ENCODE data around the gene VPS54. TPM values are rescaled to one million over a fixed set of nuclear protein-coding genes. Genes with fewer than 3 reads are reported as not detected.
"Not testable (repeated sequence)": the region's sequence is repeated elsewhere in the genome, so short reads cannot be mapped to it uniquely, and the experiment has no call there.

The VPS54 gene
- total RNA-seq, 1 donor from 2014 or later = 14.9 TPM

GRCh38 chr2:63983986-63984605 is 35.1 kb downstream of the VPS54 start:
- peaks cover 24% of the 10 kb centered on the region for H3K4me1 Mint-ChIP-seq (ENCODE audit: low read depth)
- no peak overlapping the region for H3K27ac Mint-ChIP-seq
- intact Hi-C loops (cut with micrococcal nuclease) = no loop called here

GRCh38 chr2:63982335-63982734 is 36.9 kb downstream of the VPS54 start:
- DNase-seq (ENCODE audit: low spot score) = no peak
- no peak overlapping the region for H3K27ac Mint-ChIP-seq
- peaks cover 27% of the 10 kb centered on the region for H3K4me1 Mint-ChIP-seq (ENCODE audit: low read depth)
- no peaks in the 10 kb centered on the region for H3K27me3 Mint-ChIP-seq (ENCODE audit: insufficient read depth)
- H3K36me3 Mint-ChIP-seq (ENCODE audit: low read depth) = peaks cover 28% of the 10 kb centered on the region
- no peak overlapping the region for H3K4me3 Mint-ChIP-seq
- intact Hi-C loops (cut with micrococcal nuclease) = no loop called here
- H3K9me3 Mint-ChIP-seq = no peaks in the 10 kb centered on the region

More at GRCh38 chr2:63983986-63984605, 35.1 kb downstream of the VPS54 start:
- Mint-ChIP-seq H3K9me3 (no peaks in the 10 kb centered on the region), H3K27me3 (ENCODE audit: insufficient read depth) (no peaks in the 10 kb centered on the region), H3K36me3 (ENCODE audit: low read depth) (peaks cover 22% of the 10 kb centered on the region), H3K4me3 (no peak overlapping the region)
- no peak for DNase-seq (ENCODE audit: low spot score)

- Mint-ChIP-seq H3K4me3 (no peak overlapping the region), H3K27ac (no peak overlapping the region), H3K27me3 (ENCODE audit: insufficient read depth) (no peaks in the 10 kb centered on the region), H3K4me1 (ENCODE audit: low read depth) (peaks cover 31% of the 10 kb centered on the region), H3K9me3 (no peaks in the 10 kb centered on the region), H3K36me3 (ENCODE audit: low read depth) (peaks cover 29% of the 10 kb centered on the region)
- intact Hi-C loops (cut with micrococcal nuclease) = no loop called here
- DNase-seq (ENCODE audit: low spot score) = no peak
Observed at GRCh38 chr2:63981702-63982103, 37.5 kb downstream of the VPS54 start.

- peaks cover 27% of the 10 kb centered on the region for H3K36me3 Mint-ChIP-seq (ENCODE audit: low read depth)
- no peaks in the 10 kb centered on the region for H3K9me3 Mint-ChIP-seq
- no peak overlapping the region for H3K4me3 Mint-ChIP-seq
- intact Hi-C loops (cut with micrococcal nuclease) = no loop called here
- peaks cover 26% of the 10 kb centered on the region for H3K4me1 Mint-ChIP-seq (ENCODE audit: low read depth)
- no peak for DNase-seq (ENCODE audit: low spot score)
- no peak overlapping the region for H3K27ac Mint-ChIP-seq
- H3K27me3 Mint-ChIP-seq (ENCODE audit: insufficient read depth) = no peaks in the 10 kb centered on the region
Observed at GRCh38 chr2:63980794-63981193, 38.4 kb downstream of the VPS54 start.

GRCh38 chr2:63977904-63978303 is 41.3 kb downstream of the VPS54 start:
- intact Hi-C loops (cut with micrococcal nuclease) = loop anchor here (2.0 to 5.0 kb wide), 3 partner anchors 41 to 234 kb away; partner anchors contain the start of gene VPS54
- H3K27me3 Mint-ChIP-seq (ENCODE audit: insufficient read depth) = no peaks in the 10 kb centered on the region
- H3K9me3 Mint-ChIP-seq = no peaks in the 10 kb centered on the region
- peak; percentile 23 for DNase-seq (ENCODE audit: low spot score)
- peak overlapping the region; percentile 77 for H3K27ac Mint-ChIP-seq
- H3K36me3 Mint-ChIP-seq (ENCODE audit: low read depth) = peaks cover 41% of the 10 kb centered on the region
- peak overlapping the region; percentile 37 for H3K4me3 Mint-ChIP-seq
- peaks cover 13% of the 10 kb centered on the region for H3K4me1 Mint-ChIP-seq (ENCODE audit: low read depth)

- H3K9me3 Mint-ChIP-seq = no peaks in the 10 kb centered on the region
- no peak overlapping the region for H3K4me3 Mint-ChIP-seq
- no peak for DNase-seq (ENCODE audit: low spot score)
- H3K27me3 Mint-ChIP-seq (ENCODE audit: insufficient read depth) = no peaks in the 10 kb centered on the region
- peaks cover 35% of the 10 kb centered on the region for H3K36me3 Mint-ChIP-seq (ENCODE audit: low read depth)
- intact Hi-C loops (cut with micrococcal nuclease) = loop anchor here (2.0 to 5.0 kb wide), 3 partner anchors 43 to 236 kb away; partner anchors contain the start of gene VPS54
- H3K4me1 Mint-ChIP-seq (ENCODE audit: low read depth) = peaks cover 13% of the 10 kb centered on the region
- no peak overlapping the region for H3K27ac Mint-ChIP-seq
Observed at GRCh38 chr2:63976125-63976510, 43.1 kb downstream of the VPS54 start.

GRCh38 chr2:63975437-63976124 is 43.6 kb downstream of the VPS54 start:
- H3K36me3 Mint-ChIP-seq (ENCODE audit: low read depth) = peaks cover 35% of the 10 kb centered on the region

GRCh38 chr2:63975036-63975435 is 44.2 kb downstream of the VPS54 start:
- Mint-ChIP-seq H3K4me1 (ENCODE audit: low read depth) (peaks cover 13% of the 10 kb centered on the region), H3K36me3 (ENCODE audit: low read depth) (peaks cover 30% of the 10 kb centered on the region)
- H3K4me3 Mint-ChIP-seq; H3K9me3 Mint-ChIP-seq; DNase-seq (ENCODE audit: low spot score); H3K27ac Mint-ChIP-seq; H3K27me3 Mint-ChIP-seq (ENCODE audit: insufficient read depth): not testable (repeated sequence)
- intact Hi-C loops (cut with micrococcal nuclease) = loop anchor here (5.0 kb wide), 2 partner anchors 62 to 237 kb away; no protein-coding TSS in a partner anchor

More at GRCh38 chr2:63975437-63976124, 43.6 kb downstream of the VPS54 start:
- H3K27ac Mint-ChIP-seq = no peak overlapping the region
- H3K4me1 Mint-ChIP-seq (ENCODE audit: low read depth) = peaks cover 13% of the 10 kb centered on the region
- no peaks in the 10 kb centered on the region for H3K27me3 Mint-ChIP-seq (ENCODE audit: insufficient read depth)
- no peaks in the 10 kb centered on the region for H3K9me3 Mint-ChIP-seq
- no peak for DNase-seq (ENCODE audit: low spot score)
- H3K4me3 Mint-ChIP-seq = no peak overlapping the region
- intact Hi-C loops (cut with micrococcal nuclease) = loop anchor here (2.0 to 5.0 kb wide), 3 partner anchors 43 to 237 kb away; partner anchors contain the start of gene VPS54

- no peak overlapping the region for H3K27ac Mint-ChIP-seq
- H3K4me1 Mint-ChIP-seq (ENCODE audit: low read depth) = no peaks in the 10 kb centered on the region
- no peak for DNase-seq (ENCODE audit: low spot score)
- peaks cover 25% of the 10 kb centered on the region for H3K36me3 Mint-ChIP-seq (ENCODE audit: low read depth)
- H3K9me3 Mint-ChIP-seq = no peaks in the 10 kb centered on the region
- no peak overlapping the region for H3K4me3 Mint-ChIP-seq
- intact Hi-C loops (cut with micrococcal nuclease) = no loop called here
- H3K27me3 Mint-ChIP-seq (ENCODE audit: insufficient read depth) = no peaks in the 10 kb centered on the region
Observed at GRCh38 chr2:63962186-63962585, 57.0 kb downstream of the VPS54 start.

- intact Hi-C loops (cut with micrococcal nuclease) = no loop called here
- DNase-seq (ENCODE audit: low spot score) = no peak
- Mint-ChIP-seq H3K4me3 (no peak overlapping the region), H3K27me3 (ENCODE audit: insufficient read depth) (no peaks in the 10 kb centered on the region), H3K36me3 (ENCODE audit: low read depth) (peaks cover 41% of the 10 kb centered on the region), H3K9me3 (peaks cover 10% of the 10 kb centered on the region), H3K4me1 (ENCODE audit: low read depth) (peaks cover 11% of the 10 kb centered on the region), H3K27ac (no peak overlapping the region)
Observed at GRCh38 chr2:63950414-63950813, 68.8 kb downstream of the VPS54 start.

GRCh38 chr2:63942788-63943187 is 76.4 kb downstream of the VPS54 start:
- intact Hi-C loops (cut with micrococcal nuclease) = no loop called here

GRCh38 chr2:63932104-63932503 is 87.1 kb downstream of the VPS54 start:
- peaks cover 57% of the 10 kb centered on the region for H3K36me3 Mint-ChIP-seq (ENCODE audit: low read depth)
- intact Hi-C loops (cut with micrococcal nuclease); DNase-seq (ENCODE audit: low spot score); H3K27me3 Mint-ChIP-seq (ENCODE audit: insufficient read depth); H3K4me3 Mint-ChIP-seq; H3K9me3 Mint-ChIP-seq; H3K27ac Mint-ChIP-seq; H3K4me1 Mint-ChIP-seq (ENCODE audit: low read depth): not testable (repeated sequence)

More at GRCh38 chr2:63942788-63943187, 76.4 kb downstream of the VPS54 start:
- no peak for DNase-seq (ENCODE audit: low spot score)
- Mint-ChIP-seq H3K27ac (no peak overlapping the region), H3K9me3 (peaks cover 3% of the 10 kb centered on the region), H3K36me3 (ENCODE audit: low read depth) (peaks cover 25% of the 10 kb centered on the region), H3K4me3 (no peak overlapping the region), H3K4me1 (ENCODE audit: low read depth) (no peaks in the 10 kb centered on the region), H3K27me3 (ENCODE audit: insufficient read depth) (no peaks in the 10 kb centered on the region)

- Mint-ChIP-seq H3K27me3 (ENCODE audit: insufficient read depth) (no peaks in the 10 kb centered on the region), H3K27ac (no peak overlapping the region), H3K36me3 (ENCODE audit: low read depth) (peaks cover 49% of the 10 kb centered on the region), H3K4me1 (ENCODE audit: low read depth) (no peaks in the 10 kb centered on the region), H3K4me3 (no peak overlapping the region), H3K9me3 (peaks cover 5% of the 10 kb centered on the region)
- no peak for DNase-seq (ENCODE audit: low spot score)
- intact Hi-C loops (cut with micrococcal nuclease) = no loop called here
Observed at GRCh38 chr2:63926815-63927214, 92.4 kb downstream of the VPS54 start.

All from activated T-helper 1 cell treated with anti-CD3 and anti-CD28 coated beads, Interleukin-12 subunit alpha, Interleukin-12 subunit beta, Interleukin-2, Interleukin-4 antibody, amounts not matched to agents 30 ng/mL and 10 ng/mL and 1 ng/mL, durations not matched to agents 14 hours and 24 hours and 36 hours (primary cell).